Hepatocyte (in vitro differentiated cells): ENCODE data around the gene PNRC2. TPM values are rescaled to one million over a fixed set of nuclear protein-coding genes. Genes with fewer than 3 reads are reported as not detected.
A peak's percentile ranks its signal among the peaks of the same experiment; 100 is the strongest.

Experiments used
- DNase-seq: peaks from one replicate; pipeline ENCODE4 v3.0.0-alpha.2; 2016; ENCODE audit warnings: low spot score
- H2AFZ ChIP-seq: fragments of 200-600 bp; sonication (generic); 2 replicates; pipeline ENCODE4 v1.6.0; 2016; ENCODE audit warnings: antibody characterized with exemption, mild to moderate bottlenecking
- H3K27ac ChIP-seq: fragments of 200-600 bp; sonication (generic); 2 replicates; pipeline ENCODE4 v1.5.1; 2016; ENCODE audit warnings: mild to moderate bottlenecking
- H3K27me3 ChIP-seq: fragments of 200-600 bp; sonication (generic); 2 replicates; pipeline ENCODE4 v1.6.1; 2016
- H3K36me3 ChIP-seq: fragments of 200-600 bp; sonication (generic); replicated peaks from 2 replicates; pipeline ENCODE4 v1.5.1; 2016; ENCODE audit warnings: low read depth; ENCODE audit not compliant: insufficient read depth
- H3K4me1 ChIP-seq: fragments of 200-600 bp; sonication (generic); 2 replicates; pipeline ENCODE4 v1.5.1; 2016; ENCODE audit warnings: mild to moderate bottlenecking, moderate library complexity; ENCODE audit not compliant: insufficient read depth
- H3K4me2 ChIP-seq: fragments of 200-600 bp; sonication (generic); 2 replicates; pipeline ENCODE4 v1.6.0; 2016
- H3K4me3 ChIP-seq: fragments of 200-600 bp; sonication (generic); 2 replicates; pipeline ENCODE4 v1.5.1; 2016; ENCODE audit warnings: mild to moderate bottlenecking
- H3K79me2 ChIP-seq: fragments of 200-600 bp; sonication (generic); 2 replicates; pipeline ENCODE4 v1.6.0; 2017; ENCODE audit warnings: mild to moderate bottlenecking
- H3K9me2 ChIP-seq: fragments of 200-600 bp; sonication (generic); replicated peaks from 2 replicates; pipeline ENCODE4 v1.6.0; 2017; ENCODE audit warnings: mild to moderate bottlenecking; ENCODE audit not compliant: insufficient read depth
- H3K9me3 ChIP-seq: fragments of 200-600 bp; sonication (generic); 2 replicates; pipeline ENCODE4 v1.5.1; 2016; ENCODE audit warnings: low read depth, mild to moderate bottlenecking
- H4K20me1 ChIP-seq: fragments of 200-600 bp; sonication (generic); 2 replicates; pipeline ENCODE4 v1.6.0; 2016; ENCODE audit warnings: mild to moderate bottlenecking; ENCODE audit not compliant: insufficient read depth, poor library complexity, severe bottlenecking
- CTCF ChIP-seq: fragments of 200-600 bp; sonication (generic); IDR thresholded peaks from 2 replicates; pipeline ENCODE4 v1.5.1; 2016; ENCODE audit warnings: antibody characterized with exemption, mild to moderate bottlenecking; ENCODE audit not compliant: poor library complexity
- EZH2 ChIP-seq: fragments of 200-600 bp; sonication (generic); IDR thresholded peaks from 2 replicates; pipeline ENCODE4 v1.6.1; 2016; ENCODE audit warnings: antibody characterized with exemption, mild to moderate bottlenecking, borderline replicate concordance
- EZH2phosphoT487 ChIP-seq: fragments of 200-600 bp; sonication (generic); IDR thresholded peaks from one replicate; pipeline ENCODE4 v1.6.1; 2018; ENCODE audit warnings: antibody characterized with exemption, mild to moderate bottlenecking, low read depth, moderate library complexity; ENCODE audit not compliant: unreplicated experiment, severe bottlenecking
- WGBS: methylation state at CpG from one replicate; pipeline ENCODE4 v1.1.6; 2016; ENCODE audit warnings: low lambda C conversion rate; ENCODE audit errors: missing lambda C conversion rate; 5-methylcytosine and 5-hydroxymethylcytosine counted together
- polyA plus RNA-seq: library from polyadenylated mRNA; unstranded; fragments of >200 nt; fragmentation: Nextera tagmentation; extraction: Ambion mirVana; gene quantifications from 2 replicates; pipeline ENCODE4 v1.2.1, GENCODE V29; 2016
- total RNA-seq: library from RNA; depleted of rRNA; stranded (reverse); fragments of >200 nt; gene quantifications from 2 replicates; pipeline ENCODE4 v1.2.3, GENCODE V29; 2014

Gene PNRC2
- total and polyA plus RNA-seq, 2 experiments from 2014 or later = 65.8 to 107 TPM

GRCh38 chr1:23930270-23930669, 29.4 kb upstream of the PNRC2 start:
- DNase-seq = no peak
- Histone ChIP-seq H2AFZ (no peak overlapping the region), H3K4me1 (no peaks in the 10 kb centered on the region), H3K27me3 (no peaks in the 10 kb centered on the region), H3K9me3 (no peaks in the 10 kb centered on the region), H3K9me2 (no peaks in the 10 kb centered on the region), H3K79me2 (no peaks in the 10 kb centered on the region), H3K27ac (peak overlapping the region; percentile 85), H4K20me1 (no peaks in the 10 kb centered on the region), H3K4me2 (peak overlapping the region; percentile 60), H3K36me3 (no peaks in the 10 kb centered on the region), H3K4me3 (no peak overlapping the region)
- TF ChIP-seq EZH2 (no peak), CTCF (no peak)
- 85% methylated on average over 5 of the region's 5 CpGs for WGBS

GRCh38 chr1:23930861-23931490, 28.7 kb upstream of the PNRC2 start:
- Histone ChIP-seq H4K20me1 (no peaks in the 10 kb centered on the region), H3K36me3 (no peaks in the 10 kb centered on the region), H3K9me3 (no peaks in the 10 kb centered on the region), H3K79me2 (no peaks in the 10 kb centered on the region), H3K4me2 (peak overlapping the region; percentile 60), H3K27me3 (no peaks in the 10 kb centered on the region), H3K4me3 (no peak overlapping the region), H3K4me1 (no peaks in the 10 kb centered on the region), H3K27ac (peak overlapping the region; percentile 85), H3K9me2 (no peaks in the 10 kb centered on the region), H2AFZ (no peak overlapping the region)
- DNase-seq = peak; percentile 57
- TF ChIP-seq EZH2 (no peak), CTCF (no peak), EZH2phosphoT487 (no peak)
- WGBS = 53% methylated on average over 11 of the region's 11 CpGs

GRCh38 chr1:23931491-23931880, 28.1 kb upstream of the PNRC2 start:
- 86% methylated on average over 1 of the region's 1 CpG for WGBS
- peak overlapping the region; percentile 60 for H3K4me2 ChIP-seq
- no peak overlapping the region for H3K4me3 ChIP-seq

More at GRCh38 chr1:23931491-23931880, 28.1 kb upstream of the PNRC2 start:
- Histone ChIP-seq H3K27ac (peak overlapping the region; percentile 85), H3K79me2 (no peaks in the 10 kb centered on the region), H3K36me3 (no peaks in the 10 kb centered on the region), H3K9me2 (no peaks in the 10 kb centered on the region), H3K4me1 (no peaks in the 10 kb centered on the region), H2AFZ (no peak overlapping the region), H3K27me3 (no peaks in the 10 kb centered on the region), H4K20me1 (no peaks in the 10 kb centered on the region), H3K9me3 (no peaks in the 10 kb centered on the region)
- no peak for DNase-seq
- no peak for TF ChIP-seq EZH2
- no peak for TF ChIP-seq CTCF
- TF ChIP-seq EZH2phosphoT487 = no peak
